ENCODE results near the gene CDH23.

Gene CDH23

DNA sequence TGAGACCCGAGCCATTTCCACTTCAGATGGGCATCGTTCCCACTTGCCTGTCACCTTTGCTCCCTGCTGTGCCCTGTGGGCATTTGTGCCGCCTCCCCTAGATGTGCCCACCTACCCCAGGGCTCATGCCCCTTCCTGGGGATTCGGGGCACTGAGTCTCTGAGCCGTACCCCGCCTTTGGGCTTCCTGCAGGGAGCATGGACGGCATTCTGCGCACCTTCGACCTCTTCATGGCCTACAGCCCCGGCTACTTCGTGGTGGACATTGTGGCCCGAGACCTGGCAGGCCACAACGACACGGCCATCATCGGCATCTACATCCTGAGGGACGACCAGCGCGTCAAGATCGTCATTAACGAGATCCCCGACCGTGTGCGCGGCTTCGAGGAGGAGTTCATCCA, 412.9 kb downstream of the CDH23 start:
- DNase-seq = no peak

DNA sequence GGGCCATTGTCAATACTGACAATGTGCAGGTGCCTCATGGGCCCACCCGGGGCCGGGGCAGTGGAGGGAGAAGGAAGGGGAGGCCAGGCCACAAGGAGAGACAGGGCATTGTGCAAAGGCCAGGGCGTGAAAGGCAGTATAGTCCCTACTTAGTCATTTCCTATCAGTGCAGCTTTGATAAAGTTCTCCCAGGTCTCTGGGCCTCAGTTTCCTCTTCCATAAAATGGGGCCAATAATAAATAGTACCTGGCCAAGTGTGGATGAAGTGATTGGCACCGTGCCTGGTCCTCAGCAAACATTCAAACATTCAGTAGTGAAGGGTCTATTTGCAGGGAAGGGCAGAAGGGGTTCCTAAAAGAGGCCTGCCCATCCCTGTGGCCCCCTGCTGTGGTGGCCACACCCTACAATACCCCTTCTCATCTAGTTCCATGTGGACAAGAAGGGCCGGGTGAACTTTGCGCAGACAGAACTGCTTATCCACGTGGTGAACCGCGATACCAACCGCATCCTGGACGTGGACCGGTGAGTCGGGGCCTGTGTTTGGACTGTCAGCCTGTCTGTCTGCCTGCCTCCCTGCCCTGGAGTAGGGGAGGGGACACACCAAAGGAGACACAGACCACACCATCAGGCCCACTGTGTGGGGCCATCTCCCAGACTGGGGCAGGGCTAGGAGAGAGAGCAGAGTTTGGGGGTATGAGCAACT, 413.5 kb downstream of the CDH23 start:
- DNase-seq = no peak

DNA sequence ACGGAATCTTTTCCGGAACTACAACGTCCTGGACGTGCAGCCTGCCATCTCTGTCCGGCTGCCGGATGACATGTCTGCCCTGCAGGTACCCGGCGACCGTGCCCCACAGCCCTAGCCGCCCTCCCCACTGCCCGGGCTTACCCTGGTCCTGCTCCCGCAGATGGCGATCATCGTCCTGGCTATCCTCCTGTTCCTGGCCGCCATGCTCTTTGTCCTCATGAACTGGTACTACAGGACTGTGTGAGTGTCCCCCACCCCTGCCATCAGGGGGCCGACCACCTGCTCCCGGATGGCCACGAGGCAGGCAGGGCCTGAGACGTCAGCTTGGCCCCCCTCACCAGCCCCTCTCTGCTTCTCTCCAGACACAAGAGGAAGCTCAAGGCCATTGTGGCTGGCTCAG, 414.6 kb downstream of the CDH23 start:
- no peak for DNase-seq

DNA sequence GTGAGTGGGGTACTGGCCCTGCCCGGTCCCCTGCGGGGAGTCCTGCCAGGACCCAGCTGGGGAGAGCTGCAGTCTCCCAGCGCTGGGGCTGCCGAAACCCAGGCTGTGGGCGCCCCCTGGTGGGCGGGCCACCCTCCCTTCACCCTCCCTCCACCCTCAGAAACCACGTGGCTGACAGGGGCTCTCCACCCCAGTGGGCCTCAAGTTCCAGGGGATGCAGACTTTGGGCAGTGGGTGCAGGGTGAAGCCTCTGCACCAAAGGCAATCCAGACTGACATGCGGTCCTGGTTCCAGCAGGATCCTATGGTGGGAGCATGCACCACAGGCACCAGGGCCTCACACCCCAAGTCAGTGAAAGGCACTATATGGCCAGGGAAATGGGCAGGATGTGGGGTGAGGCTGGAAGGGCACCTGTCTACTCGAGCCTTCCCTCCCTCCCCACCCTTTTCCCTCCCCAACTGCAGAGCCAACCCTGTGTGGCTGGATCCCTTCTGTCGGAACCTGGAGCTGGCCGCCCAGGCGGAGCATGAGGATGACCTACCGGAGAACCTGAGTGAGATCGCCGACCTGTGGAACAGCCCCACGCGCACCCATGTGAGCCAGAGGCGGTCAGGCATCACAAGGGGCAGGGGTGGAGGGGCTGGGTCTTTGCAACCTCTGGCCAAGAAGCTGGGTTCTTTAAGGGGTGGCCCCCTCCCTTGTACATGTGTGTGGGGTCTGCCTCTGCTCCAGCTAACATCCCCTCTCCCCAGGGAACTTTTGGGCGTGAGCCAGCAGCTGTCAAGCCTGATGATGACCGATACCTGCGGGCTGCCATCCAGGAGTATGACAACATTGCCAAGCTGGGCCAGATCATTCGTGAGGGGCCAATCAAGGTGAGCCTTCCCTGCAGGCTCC, 415.5 kb downstream of the CDH23 start:
- peak; percentile 80 for DNase-seq

DNA sequence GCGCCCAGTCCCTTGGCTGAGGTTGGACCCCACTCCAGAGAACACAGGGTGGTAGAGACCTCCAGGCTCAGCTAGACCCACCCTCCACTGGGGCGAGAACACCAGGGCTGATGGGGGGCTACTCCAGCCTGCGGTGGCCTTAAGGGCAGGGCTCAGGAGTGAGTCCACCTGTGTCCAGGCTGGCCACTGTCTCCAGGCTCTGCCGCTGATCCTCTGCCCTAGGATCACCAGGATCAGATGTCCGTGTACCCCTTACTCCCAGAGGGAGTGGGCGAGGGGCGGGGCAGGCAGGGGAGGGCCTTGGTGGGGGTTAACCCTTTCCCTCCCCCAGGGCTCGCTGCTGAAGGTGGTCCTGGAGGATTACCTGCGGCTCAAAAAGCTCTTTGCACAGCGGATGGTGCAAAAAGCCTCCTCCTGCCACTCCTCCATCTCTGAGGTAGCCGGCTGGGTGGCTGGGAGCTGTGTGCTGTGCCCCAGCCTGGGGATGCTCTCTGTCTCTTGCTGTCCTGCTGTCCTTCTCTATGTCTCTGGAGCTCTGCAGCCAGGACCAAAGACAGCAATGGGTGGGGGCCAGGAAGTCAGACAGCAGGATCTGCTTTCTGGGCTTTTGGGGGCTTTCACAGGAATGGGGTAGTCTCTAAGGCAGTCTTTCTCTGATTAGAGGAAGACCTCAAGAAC, 416.3 kb downstream of the CDH23 start:
- no peak for DNase-seq

DNA sequence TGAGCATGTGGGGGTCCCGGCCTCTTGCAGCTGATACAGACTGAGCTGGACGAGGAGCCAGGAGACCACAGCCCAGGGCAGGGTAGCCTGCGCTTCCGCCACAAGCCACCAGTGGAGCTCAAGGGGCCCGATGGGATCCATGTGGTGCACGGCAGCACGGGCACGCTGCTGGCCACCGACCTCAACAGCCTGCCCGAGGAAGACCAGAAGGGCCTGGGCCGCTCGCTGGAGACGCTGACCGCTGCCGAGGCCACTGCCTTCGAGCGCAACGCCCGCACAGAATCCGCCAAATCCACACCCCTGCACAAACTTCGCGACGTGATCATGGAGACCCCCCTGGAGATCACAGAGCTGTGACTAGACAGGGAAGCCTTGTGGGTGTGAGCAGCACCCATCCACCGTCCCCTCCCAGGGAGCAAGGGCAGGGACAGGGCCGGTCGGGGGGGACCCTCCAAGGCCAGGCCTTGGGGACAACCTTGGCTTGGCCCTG, 418.2 kb downstream of the CDH23 start:
- DNase-seq = no peak

DNA sequence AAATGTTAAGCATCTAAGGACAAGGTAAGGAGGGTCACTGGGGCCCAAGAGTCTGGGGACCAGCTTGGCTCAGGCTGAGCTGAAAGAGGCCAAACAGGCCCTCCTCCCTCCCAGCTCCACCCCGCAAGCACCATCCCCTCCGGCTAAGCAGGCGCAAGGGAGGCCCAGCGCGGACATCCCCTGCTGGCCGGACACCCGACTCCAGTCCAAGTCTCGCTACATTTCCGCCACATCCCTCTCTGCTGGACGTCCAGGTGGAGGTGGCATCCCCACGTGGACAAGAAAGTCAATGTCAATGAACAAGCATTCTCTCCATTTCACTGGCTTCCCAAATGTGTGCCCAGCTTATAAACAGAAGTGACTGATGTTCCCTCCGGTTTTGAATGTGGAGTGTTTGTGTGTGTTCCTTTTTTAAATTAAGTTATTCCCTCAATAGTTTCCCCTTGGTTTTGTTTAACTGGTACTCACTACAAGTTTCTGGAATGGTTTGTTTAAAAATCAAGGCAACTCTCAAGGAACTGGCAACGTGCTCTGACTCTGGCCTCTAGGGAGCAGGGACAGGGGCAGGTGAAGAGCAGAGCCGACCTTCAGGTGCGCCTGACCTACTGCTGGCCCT, 418.9 kb downstream of the CDH23 start:
- DNase-seq = no peak

DNA sequence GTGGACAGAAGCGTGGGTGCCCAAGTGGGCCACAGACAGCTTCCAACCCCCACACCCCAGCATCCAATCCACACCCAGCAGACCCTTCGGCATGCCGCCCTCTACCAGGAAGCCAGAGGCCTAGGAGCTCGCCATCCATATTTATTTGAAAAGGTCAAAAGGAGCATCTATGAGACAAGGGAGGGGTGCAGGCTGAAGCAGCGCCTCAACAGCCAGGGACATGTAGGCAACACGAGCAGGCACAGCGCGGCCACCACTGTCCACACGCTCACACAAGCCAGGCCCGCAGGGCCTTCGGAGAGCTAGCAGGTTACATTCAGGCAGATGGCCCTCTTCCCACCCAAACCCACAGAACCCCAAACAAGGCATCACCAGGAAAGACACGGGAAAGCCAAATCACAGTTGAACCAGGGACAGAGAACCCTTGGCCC, 419.7 kb downstream of the CDH23 start:
- DNase-seq = no peak

DNA sequence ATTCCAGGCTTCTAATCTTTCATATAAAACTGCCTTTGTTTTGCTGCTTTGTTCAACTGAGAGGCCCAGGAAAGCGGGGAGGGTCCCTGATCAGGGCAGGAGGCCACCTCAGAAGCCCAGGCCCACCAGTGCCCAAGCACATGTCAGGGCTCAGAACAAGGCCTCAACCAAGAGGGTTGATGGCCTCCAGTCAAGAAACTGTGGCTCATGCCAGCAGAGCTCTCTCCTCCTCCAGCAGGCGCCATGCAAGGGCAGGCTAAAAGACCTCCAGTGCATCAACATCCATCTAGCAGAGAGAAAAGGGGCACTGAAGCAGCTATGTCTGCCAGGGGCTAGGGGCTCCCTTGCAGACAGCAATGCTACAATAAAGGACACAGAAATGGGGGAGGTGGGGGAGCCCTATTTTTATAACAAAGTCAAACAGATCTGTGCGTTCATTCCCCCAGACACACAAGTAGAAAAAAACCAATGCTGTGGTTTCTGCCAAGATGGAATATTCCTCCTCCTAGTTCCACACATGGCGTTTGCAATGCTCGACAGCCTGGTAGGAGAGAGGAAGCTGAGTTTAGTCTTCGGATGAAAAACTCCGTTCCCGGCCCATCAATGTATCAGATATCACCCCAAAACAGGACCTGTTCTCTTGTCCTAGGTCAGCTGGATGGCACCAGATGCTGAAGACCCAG, 420.4 kb downstream of the CDH23 start:
- DNase-seq = no peak

DNA sequence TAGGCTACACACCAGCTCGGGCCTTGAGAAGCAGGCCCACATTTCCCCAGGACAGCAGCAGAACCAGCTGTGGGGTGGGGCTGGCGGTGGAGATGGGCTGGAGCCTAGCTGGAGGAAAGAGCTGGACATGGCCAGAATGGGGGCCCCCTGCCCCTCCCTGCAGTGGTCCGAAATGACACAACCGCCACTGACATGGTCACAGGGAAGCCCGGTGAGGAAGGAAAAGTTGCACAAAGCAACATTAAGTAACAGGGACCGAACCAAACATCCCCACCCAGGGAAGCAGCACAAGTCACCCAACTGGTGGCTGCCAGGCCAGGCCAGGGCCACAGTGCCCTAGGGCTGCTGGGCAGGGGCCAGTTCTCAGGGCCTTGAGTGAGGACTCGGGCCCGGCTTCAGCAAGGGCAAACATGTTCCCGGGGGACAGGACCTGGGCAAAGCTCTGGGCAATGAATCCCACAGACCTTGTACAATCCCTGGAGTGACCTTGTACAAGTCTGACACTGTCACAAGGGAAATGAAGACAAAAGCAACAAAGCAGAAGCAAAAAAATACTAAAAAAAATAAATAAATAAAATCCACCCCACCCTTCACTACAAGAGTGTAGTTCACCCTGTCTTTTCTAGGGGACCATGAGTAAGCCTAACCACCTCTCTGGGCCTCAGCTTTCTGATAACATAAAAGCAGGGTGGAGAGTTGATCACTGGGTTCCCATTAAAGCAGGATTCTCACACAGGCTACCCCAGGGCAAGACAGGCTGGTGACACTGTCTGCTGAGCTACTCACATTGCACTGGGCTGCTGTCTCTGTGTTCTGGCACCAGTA, 421.3 kb downstream of the CDH23 start:
- DNase-seq = no peak

DNA sequence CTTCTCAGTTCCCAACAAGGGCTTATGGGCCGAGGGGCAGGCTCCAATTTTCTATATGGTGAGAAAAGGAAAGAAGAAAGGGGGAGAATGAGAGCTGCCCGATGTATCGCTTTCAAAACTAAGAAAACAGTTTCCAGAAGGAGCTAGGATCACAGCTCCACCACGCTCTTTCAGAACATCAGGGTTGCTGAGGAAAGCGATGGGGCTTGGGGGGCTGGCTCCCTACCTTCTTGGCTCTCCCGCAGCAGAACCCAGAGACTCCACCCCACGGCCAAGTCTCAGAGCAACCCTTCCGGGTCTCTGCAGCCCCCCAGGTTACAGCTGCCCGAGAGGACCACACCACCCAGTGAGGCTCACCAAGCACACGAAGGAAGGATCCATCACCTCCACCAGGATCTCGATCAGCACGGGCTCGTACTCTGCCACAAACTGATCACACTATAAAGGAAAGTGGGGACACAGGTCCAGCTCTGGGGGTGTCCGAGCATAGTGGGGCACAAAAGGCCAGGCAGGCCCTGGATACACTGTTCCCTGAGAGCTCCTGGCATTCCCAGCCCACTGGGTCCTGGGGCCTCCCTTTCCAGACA, 422.0 kb downstream of the CDH23 start:
- no peak for DNase-seq

DNA sequence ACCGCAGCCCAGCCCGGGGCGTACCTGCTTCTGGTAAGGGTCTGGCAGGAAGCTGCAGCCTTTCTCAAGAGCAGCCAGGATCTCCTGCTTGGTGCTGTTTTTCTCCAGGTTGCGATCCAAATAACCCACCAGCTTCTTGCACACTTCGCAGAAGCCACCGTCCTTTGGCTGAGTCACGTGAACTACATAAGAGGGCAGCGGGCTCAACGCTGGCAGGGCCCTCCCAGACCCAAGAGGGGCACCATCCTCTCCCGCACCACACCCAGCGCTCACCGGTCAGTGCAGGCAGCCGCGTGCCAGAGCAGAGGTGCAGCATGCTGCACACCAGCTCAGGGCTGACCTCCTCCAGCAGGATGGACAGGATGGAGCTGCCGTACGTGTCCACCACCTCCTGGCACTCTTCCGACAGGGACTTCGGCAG, 422.7 kb downstream of the CDH23 start:
- DNase-seq = no peak

DNA sequence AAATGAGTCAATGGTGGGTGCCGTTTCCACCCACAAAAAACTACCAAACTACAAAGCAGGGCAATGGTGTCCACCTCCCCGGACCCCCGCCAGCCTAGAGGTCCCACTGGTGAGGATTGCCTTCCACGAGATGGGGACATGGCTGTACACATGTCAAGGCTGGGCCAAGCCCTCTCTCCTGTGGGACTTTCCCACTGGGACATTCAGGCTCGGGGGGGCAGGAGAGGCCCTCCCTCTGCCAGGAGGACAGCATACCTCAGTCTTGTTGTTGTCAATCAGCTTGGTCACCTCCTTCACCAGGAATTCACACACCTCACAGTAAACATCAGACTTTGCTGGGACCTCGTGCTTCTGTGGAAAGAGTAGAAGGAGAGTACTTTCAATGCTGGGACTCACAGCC, 423.3 kb downstream of the CDH23 start:
- DNase-seq = no peak

DNA sequence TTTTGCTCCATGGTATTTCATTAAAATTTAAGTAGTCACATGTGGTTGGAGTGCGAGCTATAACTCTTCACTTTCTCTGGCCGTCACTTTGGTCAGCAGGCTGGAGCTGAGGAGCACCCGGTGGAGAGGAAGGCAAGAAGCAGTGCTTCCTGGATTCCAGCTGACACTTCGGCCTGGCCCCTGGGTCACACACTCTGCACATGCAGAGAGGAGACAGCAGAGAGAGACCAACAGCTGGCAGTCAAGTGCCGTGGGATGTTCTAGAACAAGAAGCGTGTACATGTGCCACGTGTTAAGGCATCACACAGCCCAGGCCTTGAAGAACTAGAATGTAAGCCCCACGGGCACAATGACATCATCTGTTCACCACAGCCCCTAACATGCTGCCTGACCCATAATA, 424.2 kb downstream of the CDH23 start:
- no peak for DNase-seq

DNA sequence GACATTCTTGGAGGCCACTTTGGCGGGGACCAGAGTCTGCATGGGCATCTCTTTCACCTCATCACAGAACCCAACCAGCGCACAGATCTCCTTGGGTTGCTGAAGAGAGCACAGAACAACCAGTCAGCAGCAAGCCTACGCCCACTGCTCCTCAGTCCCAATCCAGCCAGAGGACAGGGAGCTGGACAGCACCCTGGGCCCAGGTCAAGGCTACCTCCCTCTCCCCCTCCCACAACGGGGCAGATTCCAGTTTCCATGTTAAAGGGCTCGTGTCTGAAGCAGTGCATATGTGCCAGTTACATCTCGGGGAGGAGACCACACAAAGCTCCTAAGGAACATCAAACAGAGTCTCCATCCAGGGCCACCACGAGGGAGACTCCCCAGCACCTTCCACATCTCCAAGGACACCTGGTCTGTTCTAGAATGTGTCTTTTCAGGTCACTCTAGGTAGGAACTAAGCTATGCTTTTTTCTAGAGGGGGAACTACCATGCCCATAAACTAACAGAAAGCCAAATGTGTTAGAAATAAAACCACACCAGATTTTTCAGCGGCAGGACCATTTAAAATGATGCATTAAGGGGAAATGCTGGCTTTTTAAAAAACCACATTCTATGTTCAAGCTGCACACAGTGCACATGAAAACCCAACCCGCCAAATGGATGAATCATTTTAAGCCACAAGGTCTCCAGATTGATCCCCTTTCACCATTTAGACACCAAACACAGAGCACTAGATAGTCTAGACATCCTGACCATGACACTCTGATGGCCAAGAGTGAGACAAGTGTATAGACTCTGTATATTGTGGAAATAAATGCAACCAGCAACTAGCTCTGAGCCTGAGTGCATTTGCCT, 425.4 kb downstream of the CDH23 start:
- no peak for DNase-seq

DNA sequence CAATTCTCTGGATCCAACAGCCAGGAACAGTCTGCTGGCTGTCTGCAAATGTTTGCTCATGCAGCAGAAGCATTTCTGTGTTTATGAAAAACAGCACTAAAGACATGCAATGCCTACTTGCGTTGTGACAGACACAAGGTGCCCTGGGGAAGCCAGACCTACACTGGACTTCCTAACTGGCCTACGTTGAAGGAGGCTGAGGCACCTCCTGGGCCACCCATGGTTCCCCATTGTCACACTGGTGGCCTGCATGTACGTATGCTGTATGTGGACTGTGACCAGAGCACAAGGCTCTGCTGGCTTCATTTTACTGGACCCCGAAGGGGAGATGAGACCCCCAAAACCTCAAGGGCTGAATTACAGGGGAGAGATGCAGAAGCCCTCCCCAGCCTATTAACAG, 426.6 kb downstream of the CDH23 start:
- DNase-seq = no peak

DNA sequence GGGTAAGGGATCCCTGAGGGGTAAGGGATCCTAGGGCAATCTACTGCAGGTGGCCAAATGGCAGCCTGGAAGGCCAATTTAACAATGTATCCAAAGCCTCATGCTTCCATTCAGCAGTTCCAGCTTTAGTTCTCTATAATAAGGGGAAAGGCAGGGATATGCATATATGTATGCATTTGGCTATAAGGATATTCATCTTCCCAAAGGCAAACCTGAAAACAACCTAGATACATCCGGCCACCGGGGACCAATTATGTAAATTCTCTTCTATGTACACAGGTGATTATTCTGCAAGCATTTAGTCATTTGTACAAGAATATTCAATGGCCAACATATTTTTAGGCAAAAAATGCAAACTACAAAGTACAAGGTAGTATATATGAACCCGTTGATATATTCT, 427.6 kb downstream of the CDH23 start:
- DNase-seq = no peak

DNA sequence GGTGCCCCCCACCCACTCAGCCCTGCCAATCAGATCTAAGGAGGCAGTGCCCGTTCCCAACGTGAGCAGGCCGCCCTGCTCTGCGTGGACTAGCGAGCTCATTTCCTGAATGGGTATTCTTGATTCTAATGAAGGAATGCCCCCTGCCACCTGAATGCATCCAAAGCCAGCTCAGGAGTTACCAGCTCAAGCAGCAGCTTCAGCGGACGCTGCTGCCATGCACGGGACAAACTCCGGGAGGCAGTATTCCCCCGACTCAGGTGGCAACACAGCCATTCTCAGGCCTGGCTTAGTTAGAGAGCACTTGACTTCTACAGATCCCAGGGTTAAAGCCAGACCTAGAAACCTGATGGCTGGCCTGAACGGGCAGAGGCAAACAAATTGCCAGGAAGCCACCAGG, 428.5 kb downstream of the CDH23 start:
- DNase-seq = no peak

DNA sequence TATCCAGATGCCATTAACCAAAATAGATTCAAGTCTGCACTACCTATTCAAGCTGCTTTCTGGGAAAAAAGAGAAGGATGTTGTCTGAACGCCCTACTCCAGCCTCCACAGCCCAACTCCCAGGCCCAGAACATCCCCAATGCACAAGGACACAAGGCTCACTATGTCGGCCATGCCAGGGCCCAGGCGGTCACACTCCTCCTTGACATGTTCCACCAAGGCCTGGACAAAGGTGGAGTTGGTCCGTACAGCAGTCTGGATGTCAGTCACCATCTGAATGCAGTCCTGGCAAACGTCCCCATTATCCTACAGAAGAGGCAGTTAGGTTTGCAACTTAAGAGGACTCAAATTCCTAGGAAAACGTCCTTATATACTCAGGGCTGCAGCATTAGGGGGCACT, 431.1 kb downstream of the CDH23 start:
- DNase-seq = no peak

DNA sequence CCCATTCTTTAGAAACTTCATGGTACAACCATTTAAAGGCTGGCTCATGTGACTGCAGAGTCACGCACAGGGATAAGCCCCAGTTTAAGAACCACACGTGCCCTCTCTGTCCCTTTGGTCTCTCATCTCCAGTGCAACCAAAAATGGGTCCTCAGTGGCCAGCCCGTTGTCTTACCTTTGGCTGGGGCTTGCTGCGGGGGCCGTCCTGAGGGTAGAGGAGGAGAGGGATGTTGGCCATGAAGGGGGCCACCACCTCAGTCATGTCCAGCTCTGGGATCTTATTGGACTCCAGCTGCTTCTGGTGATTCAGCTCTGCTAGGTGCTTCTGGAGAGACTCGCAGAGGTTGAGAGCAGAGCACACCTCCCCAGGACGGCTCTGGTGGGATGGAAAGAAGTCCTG, 432.0 kb downstream of the CDH23 start:
- no peak for DNase-seq

All from activated gamma-delta T cell treated with Interleukin-2 at 50 U/mL for 16 hours (primary cell).